GM18519 (cell line): Measurements from ENCODE around the gene RNF7.
"Not testable (repeated sequence)": the region's sequence is repeated elsewhere in the genome, so short reads cannot be mapped to it uniquely, and the experiment has no call there.

Experiments
- ATAC-seq: cut with Tn5 transposase; IDR thresholded peaks from one replicate; pipeline ENCODE4 v1.9.1; 2021; ENCODE audit warnings: mild to moderate bottlenecking, moderate library complexity; ENCODE audit not compliant: unreplicated experiment, low FRiP score

Gene RNF7

GRCh38 chr3:141738022-141738890 lies at the start of gene RNF7:
RNF7 (plus strand) TSS chr3:141738298; CDS start chr3:141738342, 44 bp downstream.
- ATAC-seq = peak; percentile 87

GRCh38 chr3:141690431-141691072 lies 47.5 kb upstream of the RNF7 start:
- ATAC-seq = no peak

DNA sequence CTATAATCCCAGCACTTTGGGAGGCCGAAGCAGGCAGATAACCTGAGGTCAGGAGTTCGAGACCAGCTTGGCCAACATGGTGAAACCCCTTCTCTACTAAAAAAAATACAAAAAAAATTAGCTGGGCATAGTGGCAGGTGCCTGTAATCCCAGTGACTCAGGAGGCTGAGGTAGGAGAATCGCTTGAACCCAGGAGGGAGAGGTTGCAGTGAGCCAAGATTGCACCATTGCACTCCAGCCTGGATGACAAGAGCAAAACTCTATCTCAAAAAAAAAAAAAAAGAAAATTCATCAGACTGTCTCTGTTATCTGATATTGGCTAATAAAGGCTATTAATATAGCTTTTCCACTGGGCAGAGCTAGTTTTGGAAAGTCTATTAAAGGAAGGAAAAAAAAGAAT lies 46.6 kb upstream of the RNF7 start:
- ATAC-seq = not testable (repeated sequence)

GRCh38 chr3:141692973-141693372 lies 45.1 kb upstream of the RNF7 start:
- ATAC-seq = not testable (repeated sequence)

DNA sequence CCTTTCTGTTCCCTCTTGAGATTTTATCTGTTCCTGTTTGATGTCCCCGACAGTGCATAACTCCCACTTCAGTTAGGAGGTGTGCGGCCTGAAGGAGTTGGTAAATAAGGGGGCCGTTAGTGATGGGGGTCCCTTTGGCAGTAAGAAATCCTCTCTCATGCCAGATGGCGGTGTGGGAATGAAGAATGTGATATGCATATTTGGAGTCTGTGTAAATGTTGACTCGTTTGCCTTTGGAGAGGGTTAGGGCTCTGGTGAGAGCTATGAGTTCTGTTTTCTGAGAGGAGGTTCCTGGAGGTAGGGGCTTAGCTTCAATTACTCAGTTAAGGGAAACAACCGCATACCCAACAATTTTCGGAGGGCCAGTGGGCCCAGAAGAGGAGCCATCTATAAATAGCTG lies 38.8 kb upstream of the RNF7 start:
- ATAC-seq = no peak

- no peak for ATAC-seq
Observed at GRCh38 chr3:141699897-141700296, 38.2 kb upstream of the RNF7 start.

DNA sequence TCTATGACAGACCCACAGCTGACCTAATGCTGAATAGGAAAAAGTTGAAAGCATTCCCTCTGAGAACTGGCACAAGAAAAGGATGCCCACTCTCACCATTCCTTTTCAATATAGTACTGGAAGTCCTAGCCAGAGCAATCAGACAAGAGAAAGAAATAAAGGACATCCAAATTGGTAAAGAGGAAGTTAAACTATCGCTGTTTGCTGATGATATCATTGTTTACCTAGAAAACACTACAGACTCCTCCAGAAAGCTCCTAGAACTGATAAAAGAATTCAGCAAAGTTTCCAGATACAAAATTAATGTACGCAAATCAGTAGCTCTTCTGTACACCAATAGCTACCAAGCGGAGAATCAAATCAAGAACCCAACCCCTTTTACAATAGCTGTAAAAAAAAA lies 34.7 kb upstream of the RNF7 start:
- not testable (repeated sequence) for ATAC-seq

DNA sequence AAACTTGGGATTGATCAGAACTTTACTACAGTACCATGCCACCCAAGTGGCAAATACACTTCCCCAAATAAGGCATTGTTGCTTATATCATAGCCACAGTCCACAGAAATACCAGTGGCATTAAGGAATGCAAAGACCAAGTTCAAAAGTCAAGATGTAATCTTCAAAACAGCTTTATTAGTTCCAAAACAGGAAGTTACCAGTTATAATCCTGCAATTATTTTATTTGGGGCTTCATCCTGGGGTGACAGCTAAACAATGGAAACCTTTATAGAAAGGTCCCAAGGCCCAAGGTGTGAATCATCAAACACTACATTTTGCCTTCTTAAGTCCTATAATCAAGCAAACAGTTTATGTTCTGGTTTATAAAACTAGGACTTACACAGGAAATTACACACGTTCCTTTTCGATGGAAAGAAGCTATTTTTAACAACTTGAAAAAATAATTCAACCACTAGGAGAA lies 30.3 kb upstream of the RNF7 start:
- no peak for ATAC-seq

DNA sequence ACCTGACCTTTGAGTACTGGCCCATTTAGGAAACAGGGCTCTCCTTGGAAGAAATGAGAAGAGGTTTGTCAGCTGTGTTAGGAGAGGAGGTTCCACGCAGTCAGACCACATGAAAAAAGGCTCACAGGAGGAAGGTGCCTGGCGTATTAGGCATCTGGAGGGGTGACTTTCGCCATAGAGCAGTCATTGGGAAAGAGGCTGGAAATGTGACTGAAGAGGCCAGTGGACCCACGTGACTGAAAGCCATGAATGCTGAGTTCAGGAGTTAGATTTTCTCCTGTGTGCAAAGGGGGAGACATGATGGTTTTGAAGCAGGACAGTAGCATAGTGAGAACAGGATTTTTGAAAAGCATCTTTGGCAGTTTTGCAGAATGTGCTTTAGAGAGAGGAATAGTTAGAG lies 29.7 kb upstream of the RNF7 start:
- no peak for ATAC-seq

DNA sequence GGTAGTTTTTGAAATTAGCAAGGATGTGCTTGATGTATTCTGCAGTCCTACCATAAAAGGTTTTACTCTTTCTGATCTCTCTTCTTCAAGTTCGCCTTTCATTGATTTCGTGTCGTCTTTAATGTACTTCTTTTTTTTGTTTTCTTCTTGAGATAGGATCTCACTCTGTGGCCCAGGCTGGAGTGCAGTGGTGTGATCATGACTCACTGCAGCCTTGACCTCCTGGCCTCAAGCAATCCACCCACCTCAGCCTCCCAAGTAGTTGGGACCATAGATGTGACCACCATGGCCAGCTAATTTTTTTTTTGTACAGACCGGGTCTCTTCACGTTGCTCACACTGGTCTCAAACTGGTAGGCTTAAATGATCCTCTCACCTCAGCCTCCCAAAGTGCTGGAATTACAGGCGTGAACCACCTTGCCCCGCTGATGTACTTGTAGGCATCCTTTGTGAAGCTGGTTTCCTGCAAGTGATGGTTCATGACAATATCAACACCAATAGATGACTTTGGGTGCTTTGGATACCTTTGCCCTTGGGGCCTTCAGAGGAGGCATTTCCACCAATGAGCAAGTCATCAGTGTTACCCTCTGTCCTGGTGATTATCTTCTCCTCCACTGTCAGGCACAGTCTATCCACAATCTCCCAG lies 28.9 kb upstream of the RNF7 start:
- ATAC-seq = no peak

DNA sequence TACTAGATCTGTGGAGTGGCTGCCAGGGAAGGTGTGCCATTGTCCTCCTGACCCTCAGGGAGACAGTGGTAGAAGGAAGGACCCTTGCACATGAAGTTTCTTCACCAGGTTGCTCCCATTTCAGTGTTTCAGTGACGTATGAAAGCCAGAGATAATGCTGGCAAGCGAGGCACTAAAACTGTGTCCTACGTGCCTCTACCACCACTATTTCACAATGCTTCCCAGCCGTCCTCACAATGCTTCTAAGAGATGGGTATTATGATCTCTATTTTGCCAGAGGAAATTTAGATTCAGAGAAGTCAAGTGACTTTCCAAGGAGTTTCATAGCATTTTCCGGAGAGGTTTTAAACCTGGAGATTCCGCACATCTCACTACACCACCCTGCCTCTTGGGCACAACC lies 28.0 kb upstream of the RNF7 start:
- no peak for ATAC-seq

GRCh38 chr3:141710888-141711616 lies 27.0 kb upstream of the RNF7 start:
- no peak for ATAC-seq

DNA sequence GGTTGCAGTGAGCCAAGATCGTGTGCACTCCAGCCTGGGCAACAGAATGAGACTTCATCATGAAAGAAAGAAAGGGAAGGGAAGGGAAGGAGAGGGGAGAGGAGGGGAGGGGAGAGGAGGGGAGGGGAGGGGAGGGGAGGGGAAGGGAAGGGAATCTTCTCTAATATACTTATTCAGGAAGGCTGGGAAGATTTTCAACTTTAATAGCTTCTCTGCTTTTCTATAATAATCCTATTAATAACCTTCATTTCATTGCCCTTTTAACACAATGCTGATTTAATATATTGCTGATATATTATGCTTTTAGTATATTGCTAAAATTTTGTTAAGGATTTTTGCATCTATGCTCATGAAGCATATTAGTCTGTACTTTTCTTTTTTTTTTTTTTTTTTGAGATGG lies 23.4 kb upstream of the RNF7 start:
- no peak for ATAC-seq

GRCh38 chr3:141722081-141722480 lies 16.0 kb upstream of the RNF7 start:
- no peak for ATAC-seq

DNA sequence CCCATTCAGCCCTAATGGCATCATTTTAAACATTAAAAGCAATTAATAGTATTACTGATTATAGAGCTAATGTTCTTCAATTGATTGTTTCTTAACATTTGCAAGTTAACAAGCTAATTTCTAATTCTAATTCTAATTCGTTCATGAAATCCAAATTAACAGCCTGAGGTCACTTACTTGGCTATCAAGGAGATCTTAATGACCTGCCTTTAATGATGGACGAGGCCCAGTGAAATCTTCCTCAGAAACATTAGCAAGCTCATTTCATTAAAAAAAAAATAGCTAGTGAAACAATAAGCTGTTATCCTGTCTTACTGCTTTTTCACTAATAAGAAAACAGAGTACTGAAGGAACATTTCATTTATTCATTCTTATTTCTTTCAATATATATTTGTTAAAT lies 15.4 kb upstream of the RNF7 start:
- ATAC-seq = no peak

DNA sequence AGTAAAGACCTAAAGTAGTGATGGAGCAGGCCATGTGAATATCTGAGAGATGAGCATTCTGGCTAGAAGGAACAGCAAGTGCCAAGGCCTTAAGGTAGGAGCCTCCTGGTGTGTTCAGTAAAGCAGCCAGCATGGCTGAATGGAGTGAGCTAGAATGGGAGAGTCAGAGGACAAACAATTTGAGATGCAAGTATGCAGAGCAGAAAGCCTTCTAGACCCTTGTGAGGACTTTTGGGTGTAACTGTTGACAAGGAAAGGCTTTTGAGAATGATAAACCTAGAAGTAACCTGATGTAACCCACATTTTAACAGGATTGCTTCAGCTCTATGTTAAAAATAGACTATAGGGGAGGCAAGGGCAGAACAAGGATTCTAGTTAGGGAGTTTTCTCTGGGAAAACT lies 14.8 kb upstream of the RNF7 start:
- ATAC-seq = no peak

DNA sequence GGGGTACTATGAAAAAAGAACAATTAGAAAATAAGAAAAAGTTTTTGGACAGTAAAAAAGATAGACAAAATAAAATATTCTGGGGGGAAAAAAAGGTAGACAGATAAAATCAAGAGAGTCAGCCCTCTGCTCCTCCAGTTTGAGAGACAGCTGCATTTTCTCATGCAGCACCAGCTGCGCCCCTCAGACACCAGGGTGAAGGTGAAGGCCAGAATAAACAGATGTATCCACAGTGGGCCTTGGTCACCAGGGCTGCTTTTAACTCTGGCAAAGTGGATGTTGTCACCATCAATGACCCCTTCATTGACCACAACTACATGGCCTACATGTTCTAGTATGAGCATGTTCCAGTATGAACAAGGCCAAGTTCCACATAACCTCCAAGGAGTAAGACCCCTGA lies 13.9 kb upstream of the RNF7 start:
- ATAC-seq = no peak

DNA sequence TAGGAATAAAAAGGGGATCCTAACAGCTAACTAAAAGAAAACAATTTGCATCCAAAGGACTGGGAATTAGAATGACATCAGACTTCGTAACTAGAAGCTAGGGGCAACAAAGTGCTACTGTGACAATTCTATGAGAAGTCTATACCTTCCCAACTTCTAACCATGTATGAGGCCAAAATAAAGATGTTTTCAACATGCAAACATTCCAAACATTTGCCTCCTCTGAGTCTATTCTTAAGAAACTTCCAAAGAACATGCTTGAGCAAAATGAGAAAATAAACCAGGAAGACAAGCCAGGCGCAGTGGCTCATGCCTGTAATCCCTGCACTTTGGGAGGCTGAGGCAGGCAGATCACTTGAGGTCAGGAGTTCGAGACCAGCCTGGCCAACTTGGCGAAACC lies 13.1 kb upstream of the RNF7 start:
- no peak for ATAC-seq

GRCh38 chr3:141726483-141726882 lies 11.6 kb upstream of the RNF7 start:
- no peak for ATAC-seq

GRCh38 chr3:141728355-141728892 lies 9.7 kb upstream of the RNF7 start:
- no peak for ATAC-seq
